Right lobe of liver (tissue), 4 donors: ENCODE data around the gene TERF2IP.

Source experiments
- POLR2A ChIP-seq: fragments of 450-650 bp; IDR thresholded peaks from one replicate; pipeline ENCODE4 v1.6.1; 2017; ENCODE audit warnings: antibody characterized with exemption, mild to moderate bottlenecking
- TF ChIP-seq, protein P1 (sequence below), 4 donors: fragments of 200-600 bp in 3 of 4; fragments of 450-650 bp in 1 of 4; IDR thresholded peaks; one replicate each; pipeline versions ENCODE4 v1.5.1 to v1.8.0; 2016 to 2022; ENCODE audit warnings: antibody characterized with exemption in 4 of 4, mild to moderate bottlenecking in 2 of 4
- donor health status: DM: no; HTN: no; CAD: no.
- donor health status: DM: no; HTN: no; CAD: no.
- donor health status: DM: no; HTN: yes; CAD: no.

DNA sequence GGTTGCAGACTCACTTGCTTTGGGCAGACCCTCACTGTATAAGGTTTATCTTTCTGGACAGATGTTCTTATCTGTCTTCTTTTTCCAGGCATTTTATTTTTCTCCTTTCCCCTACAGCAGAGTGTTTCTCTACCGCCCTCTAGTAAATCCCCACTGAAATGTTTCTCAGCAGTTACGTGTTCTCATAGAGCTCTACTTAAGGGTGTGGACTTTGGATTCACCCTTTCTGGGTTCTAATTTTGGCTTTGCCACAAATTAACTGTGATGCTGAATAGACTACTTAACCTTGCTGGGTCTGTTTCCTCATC is 26.4 kb upstream of the TERF2IP start:
- TF ChIP-seq, protein P1, sequence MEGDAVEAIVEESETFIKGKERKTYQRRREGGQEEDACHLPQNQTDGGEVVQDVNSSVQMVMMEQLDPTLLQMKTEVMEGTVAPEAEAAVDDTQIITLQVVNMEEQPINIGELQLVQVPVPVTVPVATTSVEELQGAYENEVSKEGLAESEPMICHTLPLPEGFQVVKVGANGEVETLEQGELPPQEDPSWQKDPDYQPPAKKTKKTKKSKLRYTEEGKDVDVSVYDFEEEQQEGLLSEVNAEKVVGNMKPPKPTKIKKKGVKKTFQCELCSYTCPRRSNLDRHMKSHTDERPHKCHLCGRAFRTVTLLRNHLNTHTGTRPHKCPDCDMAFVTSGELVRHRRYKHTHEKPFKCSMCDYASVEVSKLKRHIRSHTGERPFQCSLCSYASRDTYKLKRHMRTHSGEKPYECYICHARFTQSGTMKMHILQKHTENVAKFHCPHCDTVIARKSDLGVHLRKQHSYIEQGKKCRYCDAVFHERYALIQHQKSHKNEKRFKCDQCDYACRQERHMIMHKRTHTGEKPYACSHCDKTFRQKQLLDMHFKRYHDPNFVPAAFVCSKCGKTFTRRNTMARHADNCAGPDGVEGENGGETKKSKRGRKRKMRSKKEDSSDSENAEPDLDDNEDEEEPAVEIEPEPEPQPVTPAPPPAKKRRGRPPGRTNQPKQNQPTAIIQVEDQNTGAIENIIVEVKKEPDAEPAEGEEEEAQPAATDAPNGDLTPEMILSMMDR (IDR thresholded peaks at IDR 0.05), result peak; percentile 7 to 37 (median 18)
- no peak for TF ChIP-seq POLR2A
